ENCODE results near the gene SLC12A5. TPM values are rescaled to one million over a fixed set of nuclear protein-coding genes. Genes with fewer than 3 reads are reported as not detected.

The SLC12A5 gene
- polyA plus RNA-seq, 12 donors = 0.67 to 3.3 (median 1.1) TPM; not detected in 2

GRCh38 chr20:46006022-46006705 is 22.9 kb upstream of the SLC12A5 start:
- no peak for DNase-seq

DNA sequence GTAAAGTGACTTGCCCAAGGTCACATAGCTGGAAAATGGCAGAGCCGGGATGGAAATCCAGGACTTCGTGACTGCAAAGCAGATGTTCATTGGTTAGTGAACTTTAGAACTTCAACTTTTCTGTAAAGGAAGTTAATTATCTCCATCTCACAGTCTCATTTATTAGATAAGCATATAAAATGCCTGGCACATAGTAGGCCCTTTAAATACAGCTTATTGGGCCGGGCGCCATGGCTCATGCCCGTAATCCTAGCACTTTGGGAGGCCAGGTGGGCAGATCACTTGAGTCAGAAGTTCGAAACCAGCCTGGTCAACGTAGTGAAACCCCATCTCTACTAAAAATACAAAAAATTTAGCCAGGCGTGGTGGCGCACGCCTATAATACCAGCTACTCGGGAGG is 22.1 kb upstream of the SLC12A5 start:
- no peak for DNase-seq

DNA sequence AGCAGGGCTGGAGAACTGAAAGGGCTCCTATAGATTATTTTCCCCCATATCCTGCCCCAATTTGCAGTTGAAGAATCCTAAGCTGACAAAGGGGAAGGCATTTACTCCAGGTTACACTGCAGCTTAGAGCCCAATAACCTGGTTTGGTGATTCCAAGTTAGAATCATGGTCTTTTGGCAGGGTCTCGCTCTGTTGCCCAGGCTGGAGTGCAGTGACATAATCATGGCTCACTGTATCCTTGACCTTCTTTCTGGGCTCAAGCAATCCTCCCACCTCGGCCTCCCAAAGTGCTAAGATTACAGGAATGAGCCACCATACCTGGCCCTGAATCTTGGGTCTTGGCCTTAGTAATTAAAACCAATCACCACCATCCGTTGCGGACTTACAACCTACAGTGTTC is 21.3 kb upstream of the SLC12A5 start:
- no peak for DNase-seq

DNA sequence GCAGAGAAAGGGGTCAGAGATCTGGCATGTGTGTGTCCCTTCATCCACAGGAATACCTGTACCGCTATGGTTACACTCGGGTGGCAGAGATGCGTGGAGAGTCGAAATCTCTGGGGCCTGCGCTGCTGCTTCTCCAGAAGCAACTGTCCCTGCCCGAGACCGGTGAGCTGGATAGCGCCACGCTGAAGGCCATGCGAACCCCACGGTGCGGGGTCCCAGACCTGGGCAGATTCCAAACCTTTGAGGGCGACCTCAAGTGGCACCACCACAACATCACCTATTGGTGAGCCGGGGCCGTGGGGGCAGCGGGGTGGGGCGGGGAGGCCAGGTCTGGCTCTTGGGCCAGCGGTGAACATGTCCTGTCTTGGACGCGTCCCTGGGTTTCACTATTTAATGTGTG is 19.2 kb upstream of the SLC12A5 start:
- DNase-seq = no peak

- no peak for DNase-seq
Observed at GRCh38 chr20:46010491-46011391, 18.3 kb upstream of the SLC12A5 start.

GRCh38 chr20:46011631-46012482 is 17.2 kb upstream of the SLC12A5 start:
- DNase-seq = no peak

GRCh38 chr20:46012921-46013320 is 16.1 kb upstream of the SLC12A5 start:
- no peak for DNase-seq

DNA sequence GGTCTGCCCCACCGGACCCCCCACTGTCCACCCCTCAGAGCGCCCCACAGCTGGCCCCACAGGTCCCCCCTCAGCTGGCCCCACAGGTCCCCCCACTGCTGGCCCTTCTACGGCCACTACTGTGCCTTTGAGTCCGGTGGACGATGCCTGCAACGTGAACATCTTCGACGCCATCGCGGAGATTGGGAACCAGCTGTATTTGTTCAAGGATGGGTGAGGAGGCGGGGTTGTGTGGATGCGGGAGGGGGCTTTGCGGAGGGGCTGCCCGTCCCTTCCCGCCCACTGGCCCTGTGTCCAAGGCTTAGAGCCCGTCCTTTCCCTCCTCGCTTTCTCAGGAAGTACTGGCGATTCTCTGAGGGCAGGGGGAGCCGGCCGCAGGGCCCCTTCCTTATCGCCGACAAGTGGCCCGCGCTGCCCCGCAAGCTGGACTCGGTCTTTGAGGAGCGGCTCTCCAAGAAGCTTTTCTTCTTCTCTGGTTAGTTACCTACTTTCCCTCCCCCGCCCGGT is 15.6 kb upstream of the SLC12A5 start:
- DNase-seq = no peak

DNA sequence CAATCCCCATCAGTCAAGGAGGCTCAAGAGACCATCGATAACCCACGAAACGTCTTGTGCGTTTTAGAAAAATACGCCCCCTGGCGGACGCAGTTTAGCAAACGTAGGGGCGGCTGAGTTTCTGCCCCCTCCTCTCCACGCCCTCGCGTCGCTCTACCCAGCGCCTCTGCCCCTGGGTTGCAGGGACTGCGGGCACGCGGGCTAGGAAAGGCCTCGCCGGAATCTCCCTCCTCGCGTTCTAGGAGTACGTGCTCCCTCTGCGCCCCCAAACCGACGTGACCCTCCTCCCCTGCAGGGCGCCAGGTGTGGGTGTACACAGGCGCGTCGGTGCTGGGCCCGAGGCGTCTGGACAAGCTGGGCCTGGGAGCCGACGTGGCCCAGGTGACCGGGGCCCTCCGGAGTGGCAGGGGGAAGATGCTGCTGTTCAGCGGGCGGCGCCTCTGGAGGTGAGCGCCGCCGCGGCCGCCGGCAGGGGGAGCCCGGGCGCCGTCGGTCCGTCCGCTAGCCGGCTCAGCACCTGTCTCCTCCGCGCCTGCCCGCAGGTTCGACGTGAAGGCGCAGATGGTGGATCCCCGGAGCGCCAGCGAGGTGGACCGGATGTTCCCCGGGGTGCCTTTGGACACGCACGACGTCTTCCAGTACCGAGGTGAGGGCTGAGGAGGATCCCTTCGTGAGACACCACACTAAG is 15.0 kb upstream of the SLC12A5 start:
- DNase-seq = no peak

GRCh38 chr20:46014517-46015396 is 14.3 kb upstream of the SLC12A5 start:
- DNase-seq = no peak

DNA sequence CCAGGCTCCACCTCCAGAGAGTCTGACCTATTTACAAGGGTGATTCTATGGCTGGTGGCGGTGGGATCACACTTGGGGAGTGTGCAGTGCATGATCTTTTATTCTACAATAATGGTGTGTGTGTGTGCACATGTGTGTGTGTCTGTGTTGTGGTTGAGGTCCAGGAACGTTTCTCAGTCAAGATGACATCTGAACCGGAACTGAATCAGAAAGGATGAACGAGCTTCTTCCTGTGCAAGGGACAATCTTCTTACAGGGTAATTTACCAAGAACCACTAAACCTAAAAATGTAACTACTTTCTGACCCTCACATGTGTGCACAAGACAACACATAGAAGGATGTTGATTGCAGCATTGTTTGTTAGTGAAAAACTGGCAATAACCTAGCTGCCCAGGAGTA is 11.7 kb upstream of the SLC12A5 start:
- no peak for DNase-seq

DNA sequence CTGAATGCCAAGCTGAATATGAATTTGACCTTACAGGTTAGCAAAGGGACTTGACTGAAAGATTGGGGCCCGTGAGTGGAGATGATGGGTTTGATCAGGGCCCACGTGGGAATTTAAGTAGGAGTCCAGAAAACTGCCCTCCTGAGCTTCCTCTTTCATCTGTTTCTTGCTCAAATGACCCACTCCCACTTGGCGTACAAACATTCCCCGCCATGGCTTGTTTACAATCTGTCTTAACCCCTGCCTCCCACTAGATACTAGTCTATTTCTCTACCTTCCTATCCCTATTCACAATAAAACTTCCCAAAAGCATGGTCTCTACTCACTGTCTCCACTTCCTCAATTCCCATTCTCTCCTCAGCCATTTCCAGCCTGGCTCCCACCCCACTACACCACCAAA is 10.9 kb upstream of the SLC12A5 start:
- DNase-seq = no peak

- no peak for DNase-seq
Observed at GRCh38 chr20:46018611-46019010, 10.4 kb upstream of the SLC12A5 start.

- DNase-seq = no peak
Observed at GRCh38 chr20:46020555-46020954, 8.5 kb upstream of the SLC12A5 start.

- DNase-seq = no peak
Observed at GRCh38 chr20:46021361-46022359, 7.4 kb upstream of the SLC12A5 start.

- no peak for DNase-seq
Observed at GRCh38 chr20:46022411-46023147, 6.4 kb upstream of the SLC12A5 start.

- no peak for DNase-seq
Observed at GRCh38 chr20:46023148-46023484, 5.9 kb upstream of the SLC12A5 start.

- DNase-seq = no peak
Observed at GRCh38 chr20:46023999-46024398, 5.0 kb upstream of the SLC12A5 start.

Measured in muscle of arm (tissue), 12 donors.